GM18511 (cell line): ENCODE measurements around the gene BRSK2.
"Not testable (repeated sequence)": the region's sequence is repeated elsewhere in the genome, so short reads cannot be mapped to it uniquely, and the experiment has no call there.

Experiments used
- ATAC-seq: cut with Tn5 transposase; IDR thresholded peaks from one replicate; pipeline ENCODE4 v1.9.1; 2021; ENCODE audit warnings: mild to moderate bottlenecking, moderate library complexity; ENCODE audit not compliant: unreplicated experiment

The BRSK2 gene

DNA sequence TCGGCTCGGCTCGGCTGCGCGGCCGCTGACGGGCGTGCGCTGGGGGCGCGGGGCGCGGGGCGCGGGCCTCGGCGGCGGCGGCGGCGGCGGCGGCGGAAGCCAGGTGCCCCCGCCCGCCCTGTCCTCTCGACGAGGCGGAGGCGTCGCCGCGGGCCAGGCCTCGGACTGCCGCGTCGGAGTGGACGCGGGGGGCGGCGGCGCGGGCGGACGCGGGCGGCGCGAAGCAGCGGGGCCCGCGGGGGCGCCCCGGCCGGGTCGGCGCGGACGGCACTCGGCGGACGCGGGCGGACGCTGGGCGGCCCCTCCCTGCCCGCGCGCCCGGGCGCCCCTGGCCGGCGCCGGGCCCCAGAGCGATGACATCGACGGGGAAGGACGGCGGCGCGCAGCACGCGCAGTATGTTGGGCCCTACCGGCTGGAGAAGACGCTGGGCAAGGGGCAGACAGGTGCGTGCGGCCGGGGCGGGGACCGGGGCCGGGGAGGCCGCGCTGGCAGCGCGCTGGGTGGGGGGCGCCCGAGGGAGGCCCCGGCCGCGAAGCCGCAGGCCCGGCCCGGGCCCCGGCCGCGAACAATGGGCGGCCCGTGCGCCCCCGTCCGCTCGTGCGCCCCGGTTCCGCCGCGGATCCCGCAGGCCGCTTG is at the start of gene BRSK2:
BRSK2 (plus strand) TSS at position 3 of the 637 bp plus-strand sequence; CDS start at position 354, 351 bp downstream.
- ATAC-seq: no peak

DNA sequence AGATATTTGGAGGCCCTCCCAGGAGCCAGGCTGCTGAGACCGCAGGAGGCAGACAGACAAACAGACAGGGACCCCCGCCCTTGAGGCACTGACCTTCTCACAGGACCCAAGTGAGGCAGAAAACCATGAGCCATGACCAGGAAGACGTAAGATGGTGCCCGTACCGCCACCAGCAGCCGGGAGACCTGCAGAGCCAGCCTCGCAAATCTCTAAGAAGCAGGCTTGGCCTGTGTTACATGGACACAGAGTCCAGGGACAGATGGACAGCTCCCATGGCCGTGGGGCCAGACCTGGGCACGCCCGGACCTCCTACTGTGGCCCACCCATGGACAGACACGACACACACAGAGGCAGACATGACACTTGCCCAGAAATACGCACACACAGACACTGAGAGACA is 49.6 kb upstream of the BRSK2 start:
- ATAC-seq: no peak

DNA sequence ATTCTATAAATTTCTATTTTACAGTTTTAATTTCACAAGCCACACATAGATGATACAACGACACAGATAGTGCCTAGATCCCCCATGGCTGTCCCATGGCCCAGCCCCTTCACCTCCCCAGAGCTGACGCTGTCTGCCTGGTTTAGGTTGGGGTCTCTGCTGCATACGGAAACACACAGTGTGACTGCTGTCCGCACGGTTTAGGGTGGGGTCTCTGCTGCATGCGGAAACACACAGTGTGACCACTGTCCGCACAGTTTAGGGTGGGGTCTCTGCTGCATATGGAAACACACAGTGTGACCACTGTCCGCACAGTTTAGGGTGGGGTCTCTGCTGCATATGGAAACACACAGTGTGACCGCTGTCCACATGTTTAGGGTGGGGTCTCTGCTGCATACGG is 48.5 kb upstream of the BRSK2 start:
- ATAC-seq: not testable (repeated sequence)

DNA sequence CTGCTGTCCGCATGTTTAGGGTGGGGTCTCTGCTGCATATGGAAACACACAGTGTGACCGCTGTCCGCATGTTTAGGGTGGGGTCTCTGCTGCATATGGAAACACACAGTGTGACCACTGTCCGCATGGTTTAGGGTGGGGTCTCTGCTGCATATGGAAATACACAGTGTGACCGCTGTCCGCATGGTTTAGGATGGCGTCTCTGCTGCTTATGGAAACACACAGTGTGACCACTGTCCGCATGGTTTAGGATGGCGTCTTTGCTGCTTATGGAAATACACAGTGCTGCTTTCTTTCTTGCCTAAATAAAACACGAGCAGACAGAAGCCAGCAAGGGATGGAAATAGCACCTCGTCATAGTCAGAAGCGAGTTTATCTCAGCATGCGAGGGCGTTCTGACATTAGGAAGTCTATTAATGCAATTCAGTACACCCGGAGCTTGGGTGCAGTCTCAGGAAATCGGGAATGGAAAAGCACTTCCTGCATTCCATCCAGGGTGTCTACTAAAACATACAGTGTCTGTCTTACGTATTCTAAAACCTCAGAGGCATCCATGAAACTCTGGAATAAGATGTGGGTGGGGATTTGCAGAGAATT is 47.7 kb upstream of the BRSK2 start:
- no peak for ATAC-seq

DNA sequence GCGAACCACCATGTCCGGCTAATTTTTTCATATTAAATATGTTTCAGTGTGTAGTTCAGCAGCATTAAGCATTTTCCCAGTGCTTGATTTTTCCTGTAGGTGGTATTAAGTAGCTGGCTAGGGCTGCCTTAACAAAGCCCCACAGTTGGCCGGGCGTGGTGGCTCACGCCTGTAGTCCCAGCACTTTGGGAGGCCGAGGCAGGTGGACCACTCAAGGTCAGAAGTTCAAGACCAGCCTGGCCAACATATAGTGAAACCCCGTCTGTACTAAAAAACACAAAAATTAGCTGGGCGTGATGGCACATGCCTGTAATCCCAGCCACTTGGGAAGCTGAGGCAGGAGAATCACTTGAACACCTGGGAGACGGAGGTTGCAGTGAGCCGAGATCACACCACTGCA is 46.8 kb upstream of the BRSK2 start:
- no peak for ATAC-seq

DNA sequence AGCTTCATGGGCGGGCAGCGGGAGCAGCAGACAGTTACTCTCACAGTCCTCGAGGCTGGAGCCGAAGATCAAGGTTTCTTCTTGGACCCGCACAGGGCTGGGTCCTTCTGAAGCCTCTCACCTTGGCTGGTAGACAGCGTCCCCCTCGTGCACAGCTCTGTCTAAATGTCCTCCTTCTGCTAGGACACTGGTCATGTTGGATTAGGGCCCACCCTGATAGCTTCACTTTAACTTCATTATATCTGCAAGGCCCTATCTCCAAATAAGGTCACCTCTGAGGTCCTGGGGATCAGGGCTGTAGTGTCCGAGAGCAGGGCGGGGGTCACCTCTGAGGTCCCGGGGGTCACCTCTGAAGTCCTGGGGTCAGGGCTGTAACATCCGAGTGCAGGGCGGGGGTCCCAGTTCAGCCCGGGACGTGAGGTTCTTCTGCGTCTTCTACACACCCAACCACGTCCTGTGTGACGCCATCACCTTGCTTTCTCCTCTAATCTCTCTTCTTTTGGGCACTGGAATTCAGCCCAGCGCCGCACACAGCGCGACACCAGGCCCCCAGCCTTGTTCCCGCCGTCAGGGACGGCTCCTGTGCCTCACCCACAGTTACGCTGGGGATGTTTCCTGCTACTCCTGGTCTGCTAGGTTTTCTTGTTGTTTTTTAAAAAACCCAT is 46.2 kb upstream of the BRSK2 start:
- no peak for ATAC-seq

DNA sequence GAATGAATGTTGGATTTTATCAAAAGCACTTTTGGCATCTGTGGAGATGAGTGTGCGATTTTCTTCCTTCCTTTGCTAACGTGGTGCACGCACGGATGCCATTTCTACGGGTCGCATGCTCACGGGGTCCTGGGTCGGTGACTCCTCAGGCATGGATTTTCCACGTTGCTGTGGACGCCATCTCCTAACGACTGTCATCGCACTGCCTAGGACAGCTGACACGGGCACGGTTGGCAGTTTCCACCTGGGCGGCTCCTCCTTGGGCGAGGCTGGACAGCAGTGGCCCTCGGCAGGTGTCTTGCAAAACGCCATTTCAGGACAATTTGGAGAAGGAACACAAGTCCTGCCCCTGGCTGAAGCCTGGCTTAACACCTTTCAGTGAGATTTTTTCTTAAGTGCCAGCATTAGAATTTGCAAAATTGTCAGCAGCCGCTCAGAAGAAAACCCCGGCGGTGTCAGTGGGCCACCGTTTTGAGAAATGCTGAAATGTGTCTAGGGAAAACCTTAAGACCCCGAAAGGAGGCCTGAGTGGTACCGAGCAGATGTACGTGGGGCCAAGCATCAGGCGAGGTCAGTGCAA is 45.6 kb upstream of the BRSK2 start:
- ATAC-seq: no peak

DNA sequence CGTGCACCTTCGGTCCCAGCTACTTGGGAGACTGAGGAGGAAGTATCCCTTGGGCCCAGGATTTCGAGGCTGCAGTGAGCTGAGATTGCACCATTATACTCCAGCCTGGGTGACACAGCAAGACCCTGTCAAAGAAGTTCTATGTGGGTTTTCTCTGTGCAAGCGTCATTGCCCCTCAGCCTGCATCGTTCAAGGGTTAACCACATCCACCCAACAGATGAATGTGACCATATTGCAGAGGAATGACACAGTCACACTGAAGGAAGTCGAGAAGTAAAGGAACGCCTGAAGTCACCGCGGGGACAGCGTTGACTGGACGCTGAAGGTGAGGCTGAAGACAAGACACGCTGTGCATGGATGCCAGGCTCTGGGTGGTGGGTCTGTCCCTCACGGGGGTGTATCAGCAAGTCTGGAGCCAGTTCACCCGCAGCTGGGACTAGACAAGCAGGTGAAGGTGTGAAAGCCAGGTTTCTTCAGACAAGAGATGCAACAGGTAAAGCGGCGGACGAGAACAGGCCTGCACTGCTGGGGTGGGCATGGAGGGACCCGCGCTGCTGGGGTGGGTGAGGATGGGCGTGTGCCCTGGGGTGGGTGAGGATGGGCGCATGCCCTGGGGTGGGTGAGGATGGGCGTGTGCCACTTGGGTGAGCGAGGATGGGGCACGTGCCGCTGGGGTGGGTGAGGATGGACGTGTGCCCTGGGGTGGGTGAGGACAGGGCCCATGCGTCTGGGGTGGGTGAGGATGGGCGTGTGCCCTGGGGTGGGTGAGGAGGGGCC is 43.8 kb upstream of the BRSK2 start:
- ATAC-seq: no peak

DNA sequence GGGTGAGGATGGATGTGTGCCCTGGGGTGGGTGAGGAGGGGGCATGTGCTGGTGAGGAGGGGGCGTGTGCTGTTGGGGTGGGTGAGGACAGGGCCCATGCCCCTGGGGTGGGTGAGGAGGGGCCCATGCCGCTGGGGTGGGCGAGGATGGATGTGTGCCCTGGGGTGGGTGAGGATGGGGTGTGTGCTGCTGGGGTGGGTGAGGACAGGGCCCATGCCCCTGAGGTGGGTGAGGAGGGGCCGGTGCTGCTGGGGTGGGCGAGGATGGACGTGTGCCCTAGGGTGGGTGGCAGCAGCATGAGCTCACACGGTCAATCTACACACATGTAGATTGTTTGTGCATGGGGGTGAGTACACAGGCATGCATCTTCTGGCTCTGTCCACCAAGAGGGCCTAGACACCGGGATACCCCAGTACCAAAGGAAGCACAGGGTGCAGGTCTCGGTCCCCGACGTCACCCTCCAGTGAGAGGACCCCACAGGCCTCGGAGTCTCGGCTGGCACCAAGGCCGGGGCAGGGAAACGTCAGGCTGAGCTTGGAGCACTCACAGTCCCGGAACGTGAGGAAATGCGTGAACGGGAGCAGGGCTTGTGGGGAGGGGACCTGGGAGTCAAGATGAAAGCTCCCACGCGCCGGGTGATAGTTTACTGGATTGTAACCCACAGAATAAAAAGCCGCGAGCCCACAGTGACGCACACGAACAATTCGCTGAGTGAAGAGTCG is 42.9 kb upstream of the BRSK2 start:
- no peak for ATAC-seq

DNA sequence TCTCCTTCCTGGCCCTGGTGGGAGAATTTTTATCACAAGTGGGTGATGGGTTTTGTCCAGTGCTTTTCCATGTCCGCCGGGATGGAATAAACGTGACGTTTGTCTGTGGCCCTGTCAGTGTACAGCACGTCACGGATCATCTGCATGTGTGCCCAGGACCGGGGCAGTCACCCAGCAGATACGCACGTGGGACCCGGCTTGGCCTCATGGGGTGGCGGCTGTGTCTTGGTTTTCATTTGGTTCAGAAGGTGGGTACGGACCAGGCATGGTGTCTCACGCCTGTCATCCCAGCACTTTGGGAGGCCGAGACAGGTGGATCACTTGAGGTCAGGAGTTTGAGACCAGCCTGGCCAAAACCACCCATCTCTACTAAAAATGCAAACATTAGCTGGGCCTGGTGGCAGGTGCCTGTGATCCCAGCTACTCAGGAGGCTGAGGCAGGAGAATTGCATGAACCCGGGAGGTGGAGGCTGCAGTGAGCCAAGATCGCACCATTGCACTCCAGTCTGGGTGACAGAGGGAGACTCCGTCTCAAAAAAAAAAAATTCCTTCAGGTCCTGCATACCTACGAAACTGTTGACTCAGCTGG is 42.2 kb upstream of the BRSK2 start:
- ATAC-seq: not testable (repeated sequence)

DNA sequence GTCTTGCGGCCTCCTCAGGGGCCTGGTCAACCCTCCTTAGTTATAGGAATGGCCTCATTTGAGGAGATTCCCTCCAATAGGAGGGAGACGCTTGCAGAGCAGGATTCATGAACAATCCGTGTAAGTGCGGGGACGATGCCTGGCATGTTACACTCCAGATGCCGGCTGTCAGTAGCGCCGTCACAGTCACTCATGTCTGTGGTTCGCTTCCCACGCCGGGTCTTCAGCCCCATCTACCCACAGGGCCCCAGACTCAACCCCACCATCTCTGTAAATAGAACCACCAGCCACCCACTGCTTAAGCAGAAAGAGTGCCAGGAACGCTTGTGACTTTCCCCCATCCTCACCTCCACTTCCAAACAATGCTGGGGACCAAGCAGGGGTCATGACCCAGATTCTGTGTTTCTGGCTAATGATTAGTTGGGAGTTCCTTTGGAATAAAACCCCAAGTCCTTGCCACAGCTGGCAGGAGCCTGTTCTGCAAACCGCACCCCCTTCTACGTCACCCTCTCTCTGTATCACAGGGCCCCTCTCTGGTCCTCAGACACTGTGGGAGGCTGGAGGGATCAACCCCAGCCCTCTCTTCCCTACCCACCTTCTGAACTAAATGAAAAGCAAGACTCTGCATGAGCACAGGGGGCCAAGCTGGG is 41.5 kb upstream of the BRSK2 start:
- no peak for ATAC-seq

DNA sequence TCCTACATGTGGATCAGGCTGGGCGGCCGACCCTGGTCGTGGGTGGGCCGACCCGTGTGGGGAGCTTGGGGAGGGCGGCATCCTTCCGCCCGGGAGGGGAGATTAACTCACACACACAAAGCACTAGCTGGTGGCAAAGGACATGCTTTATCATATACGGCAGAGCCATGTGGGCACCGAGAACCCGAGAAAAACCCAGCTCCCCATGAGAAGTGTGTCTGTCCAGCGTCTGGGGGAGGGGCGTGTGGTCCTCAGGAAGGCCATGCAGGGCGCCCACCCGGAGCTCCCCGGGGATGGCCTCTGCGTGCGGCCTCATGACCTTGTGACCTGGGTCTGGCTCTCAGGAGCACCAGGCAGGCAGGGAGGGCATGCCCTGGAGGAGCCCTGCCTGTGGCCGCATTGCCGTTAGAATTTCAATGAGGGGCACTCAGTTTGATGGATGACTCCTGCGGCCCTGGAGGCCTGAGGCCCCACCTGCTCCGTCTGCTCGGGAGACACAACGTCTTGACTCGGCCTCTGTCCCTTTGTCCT is 40.9 kb upstream of the BRSK2 start:
- ATAC-seq: no peak

DNA sequence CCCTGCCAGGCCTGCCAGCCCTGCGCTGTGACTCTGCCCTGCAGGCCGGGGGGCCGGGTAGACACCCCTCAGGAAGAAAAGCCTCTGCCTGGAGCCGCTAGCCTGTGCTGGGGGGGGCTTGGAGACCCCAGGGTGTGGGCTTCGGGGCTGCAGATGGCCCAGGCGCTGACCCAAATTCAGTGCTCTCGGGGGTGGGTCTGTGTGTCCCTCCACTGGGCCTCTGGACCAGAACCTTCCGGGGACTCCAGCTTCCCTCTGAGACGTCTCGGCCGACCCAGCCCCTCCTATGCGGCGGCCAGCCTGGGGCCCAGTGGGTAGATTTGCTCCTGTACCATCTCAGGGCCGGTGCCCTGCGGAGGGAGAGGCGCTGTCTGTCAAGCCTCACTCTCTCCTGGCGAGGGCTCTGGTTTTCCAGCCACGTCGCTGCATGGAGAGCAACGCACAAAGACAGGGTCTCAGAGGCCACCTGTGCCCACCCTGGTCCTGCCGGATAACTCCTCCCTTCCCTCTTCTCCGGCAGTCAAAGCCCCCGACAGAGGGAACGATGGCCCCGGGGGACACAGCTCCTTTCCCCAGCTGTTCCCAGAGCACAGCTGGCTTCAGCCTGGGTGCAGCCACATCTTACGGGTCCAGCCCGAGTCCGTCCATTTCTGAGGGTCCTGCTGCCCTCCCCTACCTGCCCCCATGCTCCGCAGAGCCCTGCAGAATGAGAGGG is 40.2 kb upstream of the BRSK2 start:
- ATAC-seq: no peak

DNA sequence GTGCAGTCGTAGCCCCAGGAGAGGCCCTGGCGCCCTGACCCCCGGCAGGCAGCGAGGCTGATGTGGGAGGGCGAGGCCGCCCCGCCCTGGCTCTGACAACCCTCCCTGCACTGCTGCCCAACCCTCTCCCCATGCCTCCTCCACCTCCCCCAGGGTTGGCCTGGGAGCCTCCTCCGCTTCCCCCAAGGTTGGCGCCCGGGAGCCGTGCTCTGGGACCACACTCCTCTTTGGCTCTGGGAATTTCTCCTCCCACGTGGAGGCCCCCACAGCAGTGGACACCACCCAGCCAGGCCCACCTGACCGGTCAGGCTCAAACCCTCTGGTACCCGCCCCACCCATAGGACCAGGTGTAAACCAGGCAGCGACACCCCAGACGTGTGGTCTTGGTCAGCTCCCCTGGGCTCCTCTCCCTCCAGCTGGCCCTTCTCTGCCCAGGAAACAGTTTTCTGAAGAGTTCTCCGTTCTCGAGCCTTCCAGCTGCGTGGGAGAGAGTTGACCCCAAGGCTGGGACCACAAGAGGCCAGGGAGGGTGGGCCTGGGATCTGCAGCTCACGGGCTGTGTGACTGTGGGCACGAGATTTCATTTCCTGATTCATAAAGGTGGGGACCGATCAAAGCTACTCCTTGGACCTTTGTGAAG is 39.5 kb upstream of the BRSK2 start:
- no peak for ATAC-seq

DNA sequence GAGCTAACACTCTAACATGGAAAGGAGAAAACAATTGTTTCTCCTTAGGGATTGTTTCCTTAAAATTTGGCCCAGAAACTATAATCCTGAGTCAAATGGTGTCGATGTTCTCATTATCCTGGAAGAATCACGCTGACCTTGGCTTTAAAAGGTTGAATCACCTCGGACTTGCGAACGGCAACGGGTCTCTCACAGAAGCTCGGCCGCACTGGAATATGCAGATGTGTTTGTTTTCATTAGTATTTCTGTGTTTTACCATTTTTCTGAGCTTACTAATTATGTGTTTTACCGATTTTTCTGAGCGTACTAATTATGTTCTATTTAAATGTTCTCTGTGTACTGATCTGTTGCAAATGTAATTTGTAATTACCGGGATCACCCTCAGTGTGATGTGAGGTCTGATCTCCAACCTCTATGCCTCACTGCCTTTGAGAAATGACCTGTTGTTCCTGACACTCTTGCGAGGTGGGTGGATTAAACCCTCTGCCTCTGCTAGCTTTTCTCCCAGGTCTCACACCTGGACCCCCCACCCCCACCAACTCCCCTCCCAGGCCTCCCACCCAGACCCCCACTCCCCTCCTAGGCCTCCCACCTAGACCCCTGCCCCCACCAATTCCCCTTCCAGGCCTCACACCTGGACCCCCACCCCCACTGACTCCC is 38.3 kb upstream of the BRSK2 start:
- ATAC-seq: no peak

DNA sequence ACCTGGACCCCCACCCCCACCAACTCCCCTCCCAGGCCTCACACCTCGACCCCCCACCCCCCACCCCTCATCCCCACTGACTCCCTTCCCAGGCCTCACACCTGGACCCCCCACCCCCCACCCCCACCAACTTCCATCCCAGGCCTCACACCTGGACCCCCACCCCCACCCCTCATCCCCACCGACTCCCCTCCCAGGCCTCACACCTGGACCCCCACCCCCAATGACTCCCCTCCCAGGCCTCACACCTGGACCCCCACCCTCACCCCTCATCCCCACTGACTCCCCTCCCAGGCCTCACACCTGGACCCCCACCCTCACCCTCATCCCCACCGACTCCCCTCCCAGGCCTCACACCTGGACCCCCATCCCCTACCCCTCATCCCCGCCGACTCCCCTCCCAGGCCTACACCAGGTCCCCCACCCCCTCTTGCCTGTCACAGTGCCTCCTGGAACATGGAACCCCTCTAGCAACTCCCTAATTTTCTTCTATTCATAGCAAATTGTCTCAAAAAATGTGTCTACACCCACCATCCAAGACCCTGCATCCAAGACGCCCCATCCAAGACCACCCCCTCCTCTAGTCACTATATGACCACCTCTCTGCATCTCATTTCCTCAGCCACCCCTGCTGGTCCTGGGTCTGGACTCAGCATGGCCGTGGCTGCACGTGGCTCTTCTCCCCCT is 36.9 kb upstream of the BRSK2 start:
- ATAC-seq: no peak

DNA sequence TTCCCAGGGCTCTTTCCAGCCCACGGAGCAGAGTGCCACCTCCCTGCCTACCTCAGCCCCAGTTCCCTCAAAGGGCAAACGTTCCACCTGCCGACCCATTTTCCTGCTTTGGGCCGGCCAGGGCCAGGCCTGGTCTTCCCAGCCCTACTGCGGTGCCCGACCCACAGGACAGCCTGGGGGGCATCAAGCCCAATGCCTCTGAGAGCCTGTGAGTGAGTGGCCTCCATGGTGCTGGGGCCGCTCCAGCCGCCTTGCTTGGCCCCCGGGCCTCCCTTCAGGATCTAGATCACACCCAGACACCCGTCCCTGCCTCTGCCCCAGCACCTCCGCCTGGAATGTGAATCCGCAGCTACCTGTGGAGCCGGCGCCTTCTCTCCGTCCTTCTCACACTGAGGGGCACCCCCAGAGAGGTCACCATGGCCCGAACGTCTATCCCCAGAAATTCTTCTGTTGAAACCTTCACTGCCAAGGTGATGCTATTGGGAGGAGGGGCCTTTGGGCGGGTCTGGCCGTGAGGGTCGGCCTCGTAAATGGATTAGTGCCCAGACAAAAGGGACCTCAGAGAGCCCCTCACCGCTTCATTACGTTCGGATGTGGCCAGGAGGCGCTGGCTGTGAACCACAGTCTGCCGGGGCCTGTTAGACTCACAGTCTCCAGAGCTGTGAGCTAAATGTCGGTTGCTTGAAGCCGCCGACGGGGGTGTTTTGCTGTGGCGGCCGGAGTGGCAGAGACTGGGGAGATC is 36.2 kb upstream of the BRSK2 start:
- no peak for ATAC-seq
